ENCODE measurements around the gene HOXA2. TPM values are rescaled to one million over a fixed set of nuclear protein-coding genes. Genes with fewer than 3 reads are reported as not detected.
A peak's percentile ranks its signal among the peaks of the same experiment; 100 is the strongest.

HOXA2 gene
- total RNA-seq, 2 donors from 2014 or later, result 1.4 TPM; not detected in 1

DNA sequence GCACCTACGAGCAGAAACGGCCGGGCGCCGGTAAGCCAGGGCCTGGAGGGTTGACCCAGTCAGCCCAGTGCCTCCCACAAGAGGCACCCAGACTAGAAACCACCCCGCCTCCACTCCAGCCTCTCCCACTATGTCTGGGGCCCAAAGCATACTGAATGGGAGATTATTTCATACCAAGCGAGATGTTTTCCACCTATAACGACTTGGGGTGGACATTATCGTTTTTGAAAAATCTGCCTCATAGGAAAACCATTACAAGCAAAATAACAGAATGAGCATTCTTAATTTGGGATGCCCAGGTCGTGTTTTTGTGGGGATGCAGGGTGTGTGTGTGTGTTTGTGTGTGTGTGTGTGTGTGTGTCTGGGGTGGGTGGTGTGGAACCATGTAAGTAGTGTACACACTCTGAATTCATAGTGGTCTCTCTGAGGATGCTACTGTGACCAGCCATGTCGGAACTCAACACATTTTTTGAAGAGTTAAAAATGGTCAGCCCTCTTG lies 43.5 kb upstream of the HOXA2 start:
- WGBS, result 92% methylated on average over 11 of the region's 11 CpGs
- no peak for DNase-seq (ENCODE audit: low spot score)
- Histone ChIP-seq H3K9me3 (no peaks in the 10 kb centered on the region), H3K36me3 (no peaks in the 10 kb centered on the region), H3K27ac (no peak overlapping the region), H3K27me3 (replicated peaks; ENCODE audit: insufficient read depth) (no peaks in the 10 kb centered on the region), H3K4me1 (replicated peaks) (peaks cover 4% of the 10 kb centered on the region), H3K4me3 (no peak overlapping the region)
- TF ChIP-seq POLR2A (IDR thresholded peaks at IDR 0.05) (no peak), POLR2AphosphoS5 (IDR thresholded peaks at IDR 0.05) (no peak)
- TF ChIP-seq, protein P1, sequence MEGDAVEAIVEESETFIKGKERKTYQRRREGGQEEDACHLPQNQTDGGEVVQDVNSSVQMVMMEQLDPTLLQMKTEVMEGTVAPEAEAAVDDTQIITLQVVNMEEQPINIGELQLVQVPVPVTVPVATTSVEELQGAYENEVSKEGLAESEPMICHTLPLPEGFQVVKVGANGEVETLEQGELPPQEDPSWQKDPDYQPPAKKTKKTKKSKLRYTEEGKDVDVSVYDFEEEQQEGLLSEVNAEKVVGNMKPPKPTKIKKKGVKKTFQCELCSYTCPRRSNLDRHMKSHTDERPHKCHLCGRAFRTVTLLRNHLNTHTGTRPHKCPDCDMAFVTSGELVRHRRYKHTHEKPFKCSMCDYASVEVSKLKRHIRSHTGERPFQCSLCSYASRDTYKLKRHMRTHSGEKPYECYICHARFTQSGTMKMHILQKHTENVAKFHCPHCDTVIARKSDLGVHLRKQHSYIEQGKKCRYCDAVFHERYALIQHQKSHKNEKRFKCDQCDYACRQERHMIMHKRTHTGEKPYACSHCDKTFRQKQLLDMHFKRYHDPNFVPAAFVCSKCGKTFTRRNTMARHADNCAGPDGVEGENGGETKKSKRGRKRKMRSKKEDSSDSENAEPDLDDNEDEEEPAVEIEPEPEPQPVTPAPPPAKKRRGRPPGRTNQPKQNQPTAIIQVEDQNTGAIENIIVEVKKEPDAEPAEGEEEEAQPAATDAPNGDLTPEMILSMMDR (IDR thresholded peaks at IDR 0.05), result no peak
- intact Hi-C loops (cut with DNase I), result no loop called here

DNA sequence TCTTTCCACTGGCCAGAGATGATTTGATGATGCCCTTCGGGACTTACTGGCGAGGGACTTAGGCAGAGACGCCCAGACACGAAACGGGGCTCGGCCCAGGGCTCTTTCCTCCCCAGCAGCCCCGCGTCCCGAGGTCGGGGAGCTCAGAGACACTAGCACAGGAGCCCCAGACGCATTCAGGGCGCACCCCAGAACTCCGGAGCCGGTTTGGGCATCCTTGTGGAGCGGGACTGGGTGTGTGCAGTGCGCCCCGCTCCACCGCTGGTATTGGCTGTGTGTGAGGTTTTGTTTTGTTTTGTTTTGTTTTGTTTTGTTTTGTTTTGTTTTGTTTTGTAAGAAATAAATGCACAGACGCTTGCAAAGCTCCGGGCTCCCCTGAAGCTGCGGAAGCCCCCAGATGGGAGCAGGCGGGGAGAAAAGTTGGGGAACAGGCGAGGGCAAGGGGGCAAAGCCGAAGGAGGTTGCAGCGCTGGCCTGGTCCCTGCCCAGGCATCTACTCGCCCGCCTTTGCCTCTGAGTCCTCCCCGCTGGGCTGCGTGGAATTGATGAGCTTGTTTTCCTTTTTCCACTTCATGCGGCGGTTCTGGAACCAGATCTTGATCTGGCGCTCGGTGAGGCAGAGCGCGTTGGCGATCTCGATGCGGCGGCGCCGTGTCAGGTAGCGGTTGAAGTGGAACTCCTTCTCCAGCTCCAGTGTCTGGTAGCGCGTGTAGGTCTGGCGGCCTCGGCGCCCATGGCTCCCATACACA lies 42.9 kb upstream of the HOXA2 start:
- TF ChIP-seq POLR2AphosphoS5 (IDR thresholded peaks at IDR 0.05) (no peak), POLR2A (IDR thresholded peaks at IDR 0.05) (no peak)
- TF ChIP-seq, protein P1 (IDR thresholded peaks at IDR 0.05), result no peak
- Histone ChIP-seq H3K4me1 (replicated peaks) (peaks cover 4% of the 10 kb centered on the region), H3K4me3 (peak overlapping the region in 1 of 2 donors; percentile 2), H3K27me3 (replicated peaks; ENCODE audit: insufficient read depth) (no peaks in the 10 kb centered on the region), H3K9me3 (no peaks in the 10 kb centered on the region), H3K27ac (peak overlapping the region in 1 of 2 donors; percentile 39), H3K36me3 (no peaks in the 10 kb centered on the region)
- intact Hi-C loops (cut with DNase I), result no loop called here
- DNase-seq (ENCODE audit: low spot score), result no peak
- WGBS, result 84% methylated on average over 47 of the region's 47 CpGs

DNA sequence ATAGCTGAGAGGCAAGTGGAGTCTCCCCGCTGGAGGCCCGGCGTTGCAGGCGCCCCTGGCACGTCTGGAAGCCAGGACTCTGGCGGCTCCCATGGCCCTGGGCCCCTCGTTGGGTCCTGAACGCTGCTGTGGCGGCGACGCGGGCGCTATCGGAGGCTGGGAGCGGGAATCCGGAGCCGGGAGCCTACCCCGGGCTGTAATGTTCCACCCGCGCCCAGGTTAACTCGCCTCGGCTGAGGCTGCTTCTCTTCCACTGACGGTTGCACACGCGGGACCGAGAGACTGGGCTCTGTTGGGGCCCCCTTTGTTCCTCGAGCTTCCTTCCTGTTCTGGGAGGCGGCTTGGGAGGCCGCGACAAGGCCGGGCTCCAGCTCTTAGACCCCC lies 42.3 kb upstream of the HOXA2 start:
- Histone ChIP-seq H3K9me3 (no peaks in the 10 kb centered on the region), H3K4me3 (peak overlapping the region in 1 of 2 donors; percentile 2), H3K27ac (peak overlapping the region in 1 of 2 donors; percentile 39), H3K4me1 (replicated peaks) (peaks cover 4% of the 10 kb centered on the region), H3K27me3 (replicated peaks; ENCODE audit: insufficient read depth) (no peaks in the 10 kb centered on the region), H3K36me3 (no peaks in the 10 kb centered on the region)
- TF ChIP-seq POLR2A (IDR thresholded peaks at IDR 0.05) (no peak), POLR2AphosphoS5 (IDR thresholded peaks at IDR 0.05) (no peak)
- TF ChIP-seq, protein P1 (IDR thresholded peaks at IDR 0.05), result no peak
- DNase-seq (ENCODE audit: low spot score), result no peak
- 84% methylated on average over 31 of the region's 31 CpGs for WGBS
- intact Hi-C loops (cut with DNase I), result no loop called here

DNA sequence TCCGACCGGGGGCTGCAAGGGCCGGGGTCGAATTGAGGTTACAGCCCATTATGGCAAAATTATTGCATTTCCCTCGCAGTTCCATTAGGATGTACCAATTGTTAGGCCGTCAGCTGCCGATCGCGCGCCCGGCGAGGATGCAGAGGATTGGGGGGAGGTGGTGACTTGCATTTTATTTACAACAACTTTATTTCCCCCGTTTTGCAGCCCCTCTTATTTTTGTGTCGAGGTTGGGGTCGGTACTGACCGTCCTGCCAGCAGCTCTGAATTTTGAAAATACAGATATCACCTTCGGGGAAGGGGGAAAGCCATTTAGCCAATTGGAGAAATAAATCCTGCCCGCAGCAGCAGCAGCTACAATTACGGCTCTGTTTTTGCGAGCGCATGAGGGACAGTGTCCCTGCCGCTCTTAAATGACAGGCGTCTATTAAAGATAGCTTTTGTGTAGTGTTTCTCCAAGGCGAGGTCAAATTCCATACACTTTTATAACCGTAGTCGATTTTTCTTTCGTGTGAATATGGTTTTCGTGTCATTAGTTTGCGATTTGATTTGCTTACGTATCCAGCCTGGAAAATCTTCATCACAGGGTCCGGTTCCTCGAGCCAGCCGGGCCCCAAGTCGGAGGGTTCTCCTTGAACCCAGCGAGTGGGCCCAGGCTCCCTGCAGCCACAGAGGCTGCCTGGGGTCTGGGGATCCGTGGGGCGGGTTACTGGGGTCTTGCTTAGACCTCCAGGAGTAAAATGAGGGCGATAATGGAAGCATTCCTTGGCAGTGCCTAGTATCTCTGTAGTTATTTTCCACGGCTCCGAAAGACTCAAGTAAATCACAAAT lies 41.7 kb upstream of the HOXA2 start:
- H3K27me3 ChIP-seq (replicated peaks; ENCODE audit: insufficient read depth), result no peaks in the 10 kb centered on the region
- peak overlapping the region in 1 of 2 donors; percentile 40 for H3K4me3 ChIP-seq
- TF ChIP-seq, protein P1 (IDR thresholded peaks at IDR 0.05), result peak in 1 of 4 experiments; percentile 29
- TF ChIP-seq POLR2AphosphoS5 (IDR thresholded peaks at IDR 0.05), result no peak
- no peak for TF ChIP-seq POLR2A (IDR thresholded peaks at IDR 0.05)
- no peaks in the 10 kb centered on the region for H3K4me1 ChIP-seq (replicated peaks)
- DNase-seq (ENCODE audit: low spot score), result no peak
- no peaks in the 10 kb centered on the region for H3K9me3 ChIP-seq
- H3K27ac ChIP-seq, result peak overlapping the region in 1 of 2 donors; percentile 39
- WGBS, result 61% methylated on average over 40 of the region's 40 CpGs
- intact Hi-C loops (cut with DNase I), result no loop called here
- no peaks in the 10 kb centered on the region for H3K36me3 ChIP-seq

All from prostate gland (tissue), 2 donors.